GM18519 (cell line): ENCODE results near the gene LILRA5.
"Not testable (repeated sequence)": the region's sequence is repeated elsewhere in the genome, so short reads cannot be mapped to it uniquely, and the experiment has no call there.

ENCODE experiments used
- ATAC-seq: cut with Tn5 transposase; IDR thresholded peaks from one replicate; pipeline ENCODE4 v1.9.1; 2021; ENCODE audit warnings: mild to moderate bottlenecking, moderate library complexity; ENCODE audit not compliant: unreplicated experiment, low FRiP score

LILRA5 gene

GRCh38 chr19:54278056-54278455 lies 34.9 kb downstream of the LILRA5 start:
- not testable (repeated sequence) for ATAC-seq

- not testable (repeated sequence) for ATAC-seq
These were observed 35.8 kb downstream of the LILRA5 start for GRCh38 chr19:54277111-54277615.

GRCh38 chr19:54275951-54276350 lies 37.0 kb downstream of the LILRA5 start:
- no peak for ATAC-seq

- ATAC-seq, result not testable (repeated sequence)
These were observed 38.5 kb downstream of the LILRA5 start for GRCh38 chr19:54274516-54274915.

GRCh38 chr19:54273821-54274220 lies 39.1 kb downstream of the LILRA5 start:
- no peak for ATAC-seq

GRCh38 chr19:54272181-54272580 lies 40.8 kb downstream of the LILRA5 start:
- ATAC-seq, result not testable (repeated sequence)

- ATAC-seq, result not testable (repeated sequence)
These were observed 41.4 kb downstream of the LILRA5 start for GRCh38 chr19:54271587-54271986.

GRCh38 chr19:54271106-54271505 lies 41.9 kb downstream of the LILRA5 start:
- no peak for ATAC-seq

GRCh38 chr19:54268936-54269335 lies 44.0 kb downstream of the LILRA5 start:
- no peak for ATAC-seq

GRCh38 chr19:54266133-54266532 lies 46.8 kb downstream of the LILRA5 start:
- no peak for ATAC-seq

GRCh38 chr19:54262470-54262869 lies 50.5 kb downstream of the LILRA5 start:
- ATAC-seq, result no peak

GRCh38 chr19:54262066-54262465 lies 50.9 kb downstream of the LILRA5 start:
- no peak for ATAC-seq

- no peak for ATAC-seq
These were observed 55.9 kb downstream of the LILRA5 start, which contains the start of gene LILRB5 for GRCh38 chr19:54257116-54257480. LILRB5 (minus strand) TSS chr19:54257273; CDS start chr19:54257193, 80 bp downstream.
